ENCODE results near the gene WWC2. TPM values are rescaled to one million over a fixed set of nuclear protein-coding genes. Genes with fewer than 3 reads are reported as not detected.
"Not testable (repeated sequence)": the region's sequence is repeated elsewhere in the genome, so short reads cannot be mapped to it uniquely, and the experiment has no call there.

Gene WWC2
- total and polyA plus RNA-seq, 2 donors (not counting 3 experiments of a cell fraction or from before 2014, with no cell fraction given), result 12.9 to 52.2 TPM

DNA sequence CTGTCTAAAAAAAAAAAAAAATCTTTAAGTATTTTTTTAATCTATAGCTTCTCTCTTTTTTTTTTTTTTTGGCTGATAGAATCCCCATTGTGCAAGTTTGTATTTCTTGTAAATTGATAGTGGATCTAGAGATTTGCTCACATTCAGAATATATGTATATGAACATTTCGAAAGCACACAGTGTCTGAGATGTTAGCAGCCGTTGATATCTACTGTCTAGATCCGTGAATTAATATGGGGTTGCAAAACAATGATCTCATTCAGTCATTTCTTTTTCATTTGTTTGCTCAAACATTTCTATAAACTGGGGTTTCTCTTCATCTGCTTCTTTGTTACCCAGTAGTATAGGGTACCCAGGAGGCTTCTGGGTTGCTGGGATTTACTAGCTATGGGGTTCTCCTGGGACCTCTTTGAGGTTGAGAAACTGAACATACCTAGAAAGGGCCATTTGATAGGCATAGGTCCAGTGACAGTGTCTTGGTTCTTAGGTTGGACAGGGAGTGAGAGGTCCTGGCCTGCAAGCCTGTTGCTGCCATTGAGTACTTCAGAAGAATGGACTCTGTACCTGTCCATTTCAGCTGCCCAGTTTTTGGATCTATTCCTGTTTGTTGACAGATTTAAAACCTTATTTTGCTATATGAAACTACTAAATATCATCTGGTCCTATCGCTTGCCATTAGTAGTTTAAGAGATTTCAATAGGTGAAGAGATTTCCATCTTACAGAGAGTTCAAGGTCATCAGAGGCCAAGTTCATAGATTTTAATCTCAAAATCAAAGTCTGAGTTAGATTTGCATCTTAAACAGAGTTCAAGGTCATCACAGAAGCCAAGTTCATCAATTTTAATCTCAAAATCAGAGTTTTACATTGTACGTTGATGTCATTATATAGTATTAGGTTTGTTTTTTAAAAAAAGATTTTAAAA lies 50.8 kb downstream of the WWC2 start:
- DNase-seq (ENCODE audit: low read depth, low spot score) (no peak), FAIRE-seq (no peak)
- intact Hi-C loops (cut with micrococcal nuclease) (no loop called here), dilution Hi-C loops (cut with MboI; ENCODE audit: extremely low pct_ligation_motif_present, low sequenced_read_pairs) (no loop called here)
- Histone ChIP-seq H3K4me3 (replicated peaks in 1 of 3; ENCODE audit: insufficient read depth in 1 of 3, low read depth in 1 of 3, low read length in 3 of 3) (no peak overlapping the region), H3K4me2 (ENCODE audit: insufficient read depth, low read length) (no peak overlapping the region), H3K79me2 (ENCODE audit: control insufficient read depth, insufficient read depth, low read length) (peaks cover 50% of the 10 kb centered on the region), H3K4me1 (ENCODE audit: control insufficient read depth, extremely low read depth, insufficient read depth, low read length) (no peaks in the 10 kb centered on the region), H3K27ac (ENCODE audit: insufficient read depth, low read depth, low read length) (no peak overlapping the region), H4K20me1 (replicated peaks; ENCODE audit: control insufficient read depth, extremely low read depth, insufficient read depth, low read length) (no peaks in the 10 kb centered on the region), H3K36me3 (ENCODE audit: control insufficient read depth in 2 of 2, extremely low read depth in 1 of 2, insufficient read depth in 2 of 2, low read length in 2 of 2) (no peaks in the 10 kb centered on the region), H2AFZ (ENCODE audit: low read depth, low read length) (no peak overlapping the region), H3K9me1 (replicated peaks; ENCODE audit: control insufficient read depth, extremely low read depth, insufficient read depth, low read length) (no peaks in the 10 kb centered on the region), H3K27me3 (ENCODE audit: control insufficient read depth in 2 of 2, insufficient read depth in 2 of 2, low read length in 2 of 2) (no peaks in the 10 kb centered on the region), H3K9ac (replicated peaks; ENCODE audit: extremely low read depth, insufficient read depth, low read length) (no peak overlapping the region), H3K9me3 (replicated peaks; ENCODE audit: control insufficient read depth, insufficient read depth, low read length) (no peaks in the 10 kb centered on the region)
- ChIA-PET CTCF (interaction anchor here (1.1 kb wide), 1 partner anchor 76 kb away, joined by 5 read pairs; no protein-coding TSS in a partner anchor), POLR2A (no interaction called here)
- TF ChIP-seq GATA2 (IDR thresholded peaks at IDR 0.05; ENCODE audit: insufficient read depth, insufficient read length, low read depth, low read length) (no peak), MYC (IDR thresholded peaks at IDR 0.05; ENCODE audit: low read depth, low read length) (no peak), POLR2AphosphoS5 (IDR thresholded peaks at IDR 0.05; ENCODE audit: insufficient read depth, low read depth, low read length) (no peak), JUN (IDR thresholded peaks at IDR 0.05; ENCODE audit: borderline replicate concordance, insufficient read depth, insufficient read length, low read depth) (no peak), FOS (IDR thresholded peaks at IDR 0.05; ENCODE audit: borderline replicate concordance, insufficient read depth, low read length) (no peak), EZH2 (IDR thresholded peaks at IDR 0.05; ENCODE audit: borderline replicate concordance, low read depth, low read length, severe bottlenecking) (no peak), MAX (IDR thresholded peaks at IDR 0.05; ENCODE audit: insufficient read depth, insufficient read length) (no peak), POLR2A (IDR thresholded peaks at IDR 0.05; ENCODE audit: low read depth, low read length) (no peak)
- TF ChIP-seq, protein P1, sequence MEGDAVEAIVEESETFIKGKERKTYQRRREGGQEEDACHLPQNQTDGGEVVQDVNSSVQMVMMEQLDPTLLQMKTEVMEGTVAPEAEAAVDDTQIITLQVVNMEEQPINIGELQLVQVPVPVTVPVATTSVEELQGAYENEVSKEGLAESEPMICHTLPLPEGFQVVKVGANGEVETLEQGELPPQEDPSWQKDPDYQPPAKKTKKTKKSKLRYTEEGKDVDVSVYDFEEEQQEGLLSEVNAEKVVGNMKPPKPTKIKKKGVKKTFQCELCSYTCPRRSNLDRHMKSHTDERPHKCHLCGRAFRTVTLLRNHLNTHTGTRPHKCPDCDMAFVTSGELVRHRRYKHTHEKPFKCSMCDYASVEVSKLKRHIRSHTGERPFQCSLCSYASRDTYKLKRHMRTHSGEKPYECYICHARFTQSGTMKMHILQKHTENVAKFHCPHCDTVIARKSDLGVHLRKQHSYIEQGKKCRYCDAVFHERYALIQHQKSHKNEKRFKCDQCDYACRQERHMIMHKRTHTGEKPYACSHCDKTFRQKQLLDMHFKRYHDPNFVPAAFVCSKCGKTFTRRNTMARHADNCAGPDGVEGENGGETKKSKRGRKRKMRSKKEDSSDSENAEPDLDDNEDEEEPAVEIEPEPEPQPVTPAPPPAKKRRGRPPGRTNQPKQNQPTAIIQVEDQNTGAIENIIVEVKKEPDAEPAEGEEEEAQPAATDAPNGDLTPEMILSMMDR (IDR thresholded peaks at IDR 0.05; ENCODE audit: extremely low read depth in 1 of 2, insufficient read depth in 1 of 2, low read depth in 1 of 2, low read length in 2 of 2), result no peak
- no TSS peak for BruUV-seq (replicated peaks)

- dilution Hi-C loops (cut with MboI; ENCODE audit: extremely low pct_ligation_motif_present, low sequenced_read_pairs); H3K9ac ChIP-seq (replicated peaks; ENCODE audit: extremely low read depth, insufficient read depth, low read length); H3K27ac ChIP-seq (ENCODE audit: insufficient read depth, low read depth, low read length); H3K36me3 ChIP-seq (ENCODE audit: control insufficient read depth in 2 of 2, extremely low read depth in 1 of 2, insufficient read depth in 2 of 2, low read length in 2 of 2); CTCF ChIA-PET; H2AFZ ChIP-seq (ENCODE audit: low read depth, low read length); H3K4me2 ChIP-seq (ENCODE audit: insufficient read depth, low read length); FAIRE-seq; DNase-seq (ENCODE audit: low read depth, low spot score); H3K27me3 ChIP-seq (ENCODE audit: control insufficient read depth in 2 of 2, insufficient read depth in 2 of 2, low read length in 2 of 2); BruUV-seq (replicated peaks); intact Hi-C loops (cut with micrococcal nuclease); H4K20me1 ChIP-seq (replicated peaks; ENCODE audit: control insufficient read depth, extremely low read depth, insufficient read depth, low read length); H3K4me3 ChIP-seq (replicated peaks in 1 of 3; ENCODE audit: insufficient read depth in 1 of 3, low read depth in 1 of 3, low read length in 3 of 3); POLR2A ChIA-PET; H3K9me3 ChIP-seq (replicated peaks; ENCODE audit: control insufficient read depth, insufficient read depth, low read length); H3K4me1 ChIP-seq (ENCODE audit: control insufficient read depth, extremely low read depth, insufficient read depth, low read length); H3K9me1 ChIP-seq (replicated peaks; ENCODE audit: control insufficient read depth, extremely low read depth, insufficient read depth, low read length): not testable (repeated sequence)
- H3K79me2 ChIP-seq (ENCODE audit: control insufficient read depth, insufficient read depth, low read length), result peaks cover 47% of the 10 kb centered on the region
Observed at GRCh38 chr4:183150664-183151063, 51.6 kb downstream of the WWC2 start.

All from endothelial cell of umbilical vein (primary cell).